DND-41 (cell line): ENCODE data around the gene EHBP1.

ENCODE experiments used
- ATAC-seq: fragments of 200-7000 bp; cut with Tn5 transposase; 3 replicates; pipeline ENCODE4 v1.9.1; 2021; ENCODE audit warnings: low read depth; ENCODE audit not compliant: insufficient read depth
- DNase-seq: peaks from one replicate; pipeline ENCODE4 v3.0.0-alpha.2; 2020
- H2AFZ ChIP-seq: 2 replicates; pipeline ENCODE4 v1.6.0; 2012; ENCODE audit warnings: low read depth, low read length
- H3K27ac ChIP-seq: 2 replicates; pipeline ENCODE4 v1.5.1; 2012; ENCODE audit warnings: low read length, inconsistent platforms
- H3K27me3 ChIP-seq: fragments of 200-600 bp; sonication (generic); 2 replicates; pipeline ENCODE4 v1.6.0; 2012; ENCODE audit warnings: low read length, mild to moderate bottlenecking, inconsistent platforms; ENCODE audit not compliant: insufficient read depth, poor library complexity
- H3K36me3 ChIP-seq: 2 replicates; pipeline ENCODE4 v1.5.1; 2012; ENCODE audit warnings: low read length, inconsistent platforms; ENCODE audit not compliant: insufficient read depth
- H3K4me1 ChIP-seq: 2 replicates; pipeline ENCODE4 v1.5.1; 2012; ENCODE audit warnings: mild to moderate bottlenecking, low read length; ENCODE audit not compliant: insufficient read depth
- H3K4me2 ChIP-seq: 2 replicates; pipeline ENCODE4 v1.6.0; 2012; ENCODE audit warnings: mild to moderate bottlenecking, moderate library complexity, low read length, inconsistent platforms; ENCODE audit not compliant: insufficient read depth
- H3K4me3 ChIP-seq, 2 experiments: fragments of 200-600 bp in 1 of 2; shearing (Covaris generic) in 1 of 2; 2 replicates each; pipeline ENCODE4 v1.5.1; 2012 to 2016; ENCODE audit warnings: inconsistent platforms in 2 of 2, low read length in 2 of 2, mild to moderate bottlenecking in 2 of 2, low read depth in 1 of 2, moderate library complexity in 1 of 2
- H3K79me2 ChIP-seq: 2 replicates; pipeline ENCODE4 v1.6.0; 2012; ENCODE audit warnings: low read length, inconsistent platforms; ENCODE audit not compliant: insufficient read depth
- H3K9ac ChIP-seq: 2 replicates; pipeline ENCODE4 v1.6.0; 2012; ENCODE audit warnings: low read depth, mild to moderate bottlenecking, inconsistent platforms, low read length, moderate library complexity
- H3K9me3 ChIP-seq: 2 replicates; pipeline ENCODE4 v1.5.1; 2012; ENCODE audit warnings: low read length, moderate library complexity, mild to moderate bottlenecking, inconsistent platforms; ENCODE audit not compliant: insufficient read depth, severe bottlenecking
- H4K20me1 ChIP-seq: 2 replicates; pipeline ENCODE4 v1.6.0; 2012; ENCODE audit warnings: low read length; ENCODE audit not compliant: insufficient read depth
- CTCF ChIP-seq: IDR thresholded peaks from 2 replicates; pipeline ENCODE4 v1.5.1; 2012; ENCODE audit warnings: borderline replicate concordance, low read length, moderate library complexity, mild to moderate bottlenecking; ENCODE audit not compliant: poor library complexity, severe bottlenecking; ENCODE audit errors: extremely low read depth
- EZH2 ChIP-seq: IDR thresholded peaks from 3 replicates; pipeline ENCODE4 v1.6.1; 2012; ENCODE audit warnings: borderline replicate concordance, low read depth, mild to moderate bottlenecking, moderate library complexity, low read length, inconsistent platforms; ENCODE audit not compliant: severe bottlenecking

The EHBP1 gene

DNA sequence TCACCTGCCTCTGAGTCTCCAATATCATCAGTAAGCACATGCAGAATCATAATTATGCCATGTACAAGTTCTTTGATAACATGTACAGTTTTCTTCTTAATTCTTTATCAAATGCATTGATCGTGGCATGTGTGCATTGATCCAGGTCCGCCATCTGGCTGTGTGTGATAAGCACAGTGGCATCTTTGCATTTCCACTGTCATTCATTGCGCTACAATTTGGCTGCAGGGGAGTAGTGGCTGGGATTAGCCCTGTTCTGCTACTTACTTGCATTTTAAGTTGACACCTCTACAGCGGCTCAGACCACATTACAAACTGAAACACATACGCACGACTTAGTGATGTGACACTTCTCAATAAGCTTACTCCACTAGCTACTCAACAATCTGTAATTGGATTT lies 261.5 kb downstream of the EHBP1 start:
- no peaks in the 10 kb centered on the region for H3K79me2 ChIP-seq
- H3K36me3 ChIP-seq = no peaks in the 10 kb centered on the region
- no peak overlapping the region for H2AFZ ChIP-seq
- no peak overlapping the region for H3K9ac ChIP-seq
- H3K4me2 ChIP-seq = no peak overlapping the region
- TF ChIP-seq CTCF (no peak), EZH2 (no peak)
- H3K27ac ChIP-seq = no peak overlapping the region
- H3K4me1 ChIP-seq = no peaks in the 10 kb centered on the region
- no peaks in the 10 kb centered on the region for H3K27me3 ChIP-seq
- no peak overlapping the region for H3K4me3 ChIP-seq
- no peaks in the 10 kb centered on the region for H3K9me3 ChIP-seq
- ATAC-seq (no peak), DNase-seq (no peak)
- no peaks in the 10 kb centered on the region for H4K20me1 ChIP-seq

DNA sequence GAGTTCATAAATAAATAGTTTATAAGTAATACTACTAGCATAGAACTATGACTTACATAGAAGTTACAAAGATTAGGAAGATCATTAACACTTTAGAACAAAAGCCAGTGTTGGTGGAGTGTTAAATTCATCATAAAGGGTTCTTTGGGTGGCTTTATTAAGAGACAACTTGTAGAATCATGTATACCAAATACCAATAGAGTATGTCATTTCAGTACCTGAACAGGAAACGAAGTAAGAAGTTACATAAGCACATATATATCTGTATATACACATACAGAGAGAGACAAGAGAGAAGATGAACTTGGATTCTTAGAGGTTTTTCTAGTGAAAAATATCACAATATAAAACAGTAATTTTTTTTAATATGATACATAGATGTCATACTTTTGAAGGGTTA lies 262.7 kb downstream of the EHBP1 start:
- no peak overlapping the region for H3K27ac ChIP-seq
- H3K36me3 ChIP-seq = no peaks in the 10 kb centered on the region
- ATAC-seq = no peak
- no peaks in the 10 kb centered on the region for H3K9me3 ChIP-seq
- no peaks in the 10 kb centered on the region for H4K20me1 ChIP-seq
- H3K4me3 ChIP-seq = no peak overlapping the region
- no peak overlapping the region for H3K4me2 ChIP-seq
- no peak for DNase-seq
- H3K27me3 ChIP-seq = no peaks in the 10 kb centered on the region
- H3K4me1 ChIP-seq = no peaks in the 10 kb centered on the region
- no peak overlapping the region for H3K9ac ChIP-seq
- no peak overlapping the region for H2AFZ ChIP-seq
- TF ChIP-seq EZH2 (no peak), CTCF (no peak)
- no peaks in the 10 kb centered on the region for H3K79me2 ChIP-seq

GRCh38 chr2:62968668-62969067 lies 263.2 kb downstream of the EHBP1 start:
- Histone ChIP-seq H3K27ac (no peak overlapping the region), H3K9me3 (no peaks in the 10 kb centered on the region), H3K4me3 (no peak overlapping the region)

More at GRCh38 chr2:62968668-62969067, 263.2 kb downstream of the EHBP1 start:
- Histone ChIP-seq H2AFZ (no peak overlapping the region), H3K36me3 (0 out of 2 replicates have a peak, but pooled peaks cover 3% of the 10 kb centered on the region), H4K20me1 (no peaks in the 10 kb centered on the region), H3K4me1 (no peaks in the 10 kb centered on the region), H3K79me2 (no peaks in the 10 kb centered on the region), H3K9ac (no peak overlapping the region), H3K4me2 (no peak overlapping the region), H3K27me3 (no peaks in the 10 kb centered on the region)
- TF ChIP-seq CTCF (no peak), EZH2 (no peak)
- DNase-seq = no peak
- ATAC-seq = no peak
